GM10248 (cell line): Measurements from ENCODE around the gene SNX25.
"Not testable (repeated sequence)": the region's sequence is repeated elsewhere in the genome, so short reads cannot be mapped to it uniquely, and the experiment has no call there.

ENCODE experiments used
- CTCF ChIA-PET: fragments of 300-600 bp; sonication (Branson Sonifier 250); formaldehyde crosslinking; extraction: SDS; loops from one replicate; lab custom pipeline; 2021; ENCODE audit warnings: antibody characterized with exemption; lab: Yijun Ruan, JAX
- POLR2A ChIA-PET: fragments of 350-650 bp; sonication (Branson Sonifier 250); formaldehyde crosslinking; extraction: SDS; loops from one replicate; lab custom pipeline; 2020; ENCODE audit warnings: antibody characterized with exemption; lab: Yijun Ruan, JAX
- DNase-seq: peaks from one replicate; pipeline ENCODE4 v3.0.0; 2012; ENCODE audit errors: extremely low spot score
- TF ChIP-seq, protein P1 (sequence below): IDR thresholded peaks from 2 replicates; pipeline ENCODE4 v1.5.1; 2012; ENCODE audit warnings: mild to moderate bottlenecking, low read depth; ENCODE audit errors: extremely low read depth, missing control alignments, control extremely low read depth

The SNX25 gene

DNA sequence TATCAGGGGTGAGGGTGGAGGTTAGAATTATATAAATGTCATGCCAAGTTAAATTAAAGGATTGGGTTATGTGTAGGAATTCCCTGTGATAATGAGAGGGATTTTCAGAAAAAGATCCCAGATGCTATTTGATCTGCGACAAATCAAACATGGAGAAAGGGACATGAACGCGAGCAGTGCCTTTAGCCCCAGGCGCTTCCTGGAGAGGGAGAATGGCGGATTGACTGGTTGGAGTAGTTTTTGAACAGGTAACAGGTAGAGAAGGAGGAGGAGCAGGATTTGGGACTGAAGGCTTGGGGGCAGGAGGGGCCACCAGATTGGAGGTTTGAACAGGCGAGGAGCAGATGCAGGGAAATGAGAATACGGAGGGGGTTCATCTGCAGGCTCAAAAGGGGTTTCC, 119.2 kb downstream of the SNX25 start:
- TF ChIP-seq, protein P1, sequence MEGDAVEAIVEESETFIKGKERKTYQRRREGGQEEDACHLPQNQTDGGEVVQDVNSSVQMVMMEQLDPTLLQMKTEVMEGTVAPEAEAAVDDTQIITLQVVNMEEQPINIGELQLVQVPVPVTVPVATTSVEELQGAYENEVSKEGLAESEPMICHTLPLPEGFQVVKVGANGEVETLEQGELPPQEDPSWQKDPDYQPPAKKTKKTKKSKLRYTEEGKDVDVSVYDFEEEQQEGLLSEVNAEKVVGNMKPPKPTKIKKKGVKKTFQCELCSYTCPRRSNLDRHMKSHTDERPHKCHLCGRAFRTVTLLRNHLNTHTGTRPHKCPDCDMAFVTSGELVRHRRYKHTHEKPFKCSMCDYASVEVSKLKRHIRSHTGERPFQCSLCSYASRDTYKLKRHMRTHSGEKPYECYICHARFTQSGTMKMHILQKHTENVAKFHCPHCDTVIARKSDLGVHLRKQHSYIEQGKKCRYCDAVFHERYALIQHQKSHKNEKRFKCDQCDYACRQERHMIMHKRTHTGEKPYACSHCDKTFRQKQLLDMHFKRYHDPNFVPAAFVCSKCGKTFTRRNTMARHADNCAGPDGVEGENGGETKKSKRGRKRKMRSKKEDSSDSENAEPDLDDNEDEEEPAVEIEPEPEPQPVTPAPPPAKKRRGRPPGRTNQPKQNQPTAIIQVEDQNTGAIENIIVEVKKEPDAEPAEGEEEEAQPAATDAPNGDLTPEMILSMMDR: no peak
- ChIA-PET POLR2A (no interaction called here), CTCF (interaction anchor here (6.8 kb wide), 1 partner anchor 18 kb away, joined by 31 read pairs; no protein-coding TSS in a partner anchor)
- no peak for DNase-seq

DNA sequence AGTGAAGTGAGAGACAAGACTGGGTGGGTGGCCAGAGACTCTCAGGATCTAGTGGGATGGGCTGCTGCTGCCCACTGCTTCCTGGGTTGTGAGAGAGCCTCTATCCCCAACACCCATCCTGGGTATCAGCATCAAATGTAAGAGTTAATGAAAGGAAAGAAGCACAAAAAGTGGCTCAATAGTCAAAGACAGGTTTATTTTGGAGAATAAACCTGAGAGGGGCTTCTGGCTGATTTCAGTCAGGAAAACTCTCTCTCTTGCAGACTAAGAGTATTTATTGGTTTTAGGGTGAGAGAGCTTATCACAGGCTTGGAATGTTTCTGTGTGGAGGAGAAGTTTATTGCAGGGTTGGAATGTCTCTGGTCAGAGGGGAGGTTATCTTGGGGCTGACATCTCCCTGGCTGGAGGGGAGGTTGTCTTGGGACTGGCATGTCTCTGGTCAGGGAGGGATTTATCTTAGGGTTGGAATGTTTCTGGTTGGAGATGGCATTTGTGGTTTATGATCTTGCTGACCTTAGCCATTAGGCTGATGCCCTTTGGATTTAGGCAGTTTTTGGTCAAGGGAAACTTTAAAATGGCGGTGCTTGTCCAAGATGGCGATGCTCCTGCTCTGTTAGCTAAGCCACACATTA, 120.6 kb downstream of the SNX25 start:
- CTCF ChIA-PET: interaction anchor here (6.8 kb wide), 1 partner anchor 20 kb away, joined by 31 read pairs; no protein-coding TSS in a partner anchor
- POLR2A ChIA-PET, DNase-seq: not testable (repeated sequence)

DNA sequence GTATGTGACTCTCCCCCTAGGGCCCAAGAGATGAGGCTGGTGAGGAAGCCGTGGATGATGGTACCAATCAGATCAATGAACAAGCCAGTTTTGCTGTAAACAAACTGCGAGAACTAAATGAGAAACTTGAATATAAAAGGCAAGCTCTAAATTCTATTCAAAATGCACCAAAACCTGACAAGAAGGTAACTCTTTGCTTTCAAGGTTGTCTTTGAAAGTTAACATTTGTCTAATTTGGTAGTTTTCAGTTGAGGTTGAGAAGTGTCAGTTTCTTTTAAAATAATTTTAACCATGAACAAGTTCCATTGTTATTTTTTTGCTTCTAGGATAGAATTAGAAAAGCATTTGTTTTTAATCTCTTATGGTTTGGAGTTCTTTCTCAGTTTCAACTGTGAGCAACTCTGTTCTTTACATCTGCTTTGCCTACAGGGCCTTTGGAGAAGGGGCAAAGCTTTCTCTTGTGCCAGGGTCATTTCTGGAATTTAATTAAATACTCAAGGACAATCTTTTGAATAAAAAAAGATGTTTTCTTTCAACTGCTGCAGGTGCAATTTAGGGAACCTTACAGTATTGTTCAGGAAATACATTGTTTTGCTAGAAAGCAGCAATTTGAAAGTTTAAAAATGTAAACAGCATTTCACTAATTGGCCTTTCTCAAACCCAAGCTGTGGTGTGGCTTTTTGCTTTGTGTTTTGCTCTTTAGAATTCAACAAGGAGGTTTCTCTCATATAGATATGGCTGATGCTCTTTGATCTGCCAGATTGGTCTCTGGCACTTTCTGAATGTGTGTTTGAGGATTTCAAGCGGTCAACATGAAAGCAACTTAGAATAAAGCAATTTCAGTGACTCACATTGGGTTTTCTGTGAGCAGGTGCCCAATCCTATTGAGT, 123.4 kb downstream of the SNX25 start:
- TF ChIP-seq, protein P1: no peak
- POLR2A ChIA-PET: interaction anchor here (0.9 kb wide), 1 partner anchor 64 kb away, joined by 3 read pairs; the partner anchor contains the start of gene ANKRD37
- CTCF ChIA-PET: interaction anchor here (0.9 to 6.8 kb wide), 3 partner anchors 8 to 23 kb away, joined by 3 to 31 read pairs (median 3); no protein-coding TSS in a partner anchor
- DNase-seq: no peak

DNA sequence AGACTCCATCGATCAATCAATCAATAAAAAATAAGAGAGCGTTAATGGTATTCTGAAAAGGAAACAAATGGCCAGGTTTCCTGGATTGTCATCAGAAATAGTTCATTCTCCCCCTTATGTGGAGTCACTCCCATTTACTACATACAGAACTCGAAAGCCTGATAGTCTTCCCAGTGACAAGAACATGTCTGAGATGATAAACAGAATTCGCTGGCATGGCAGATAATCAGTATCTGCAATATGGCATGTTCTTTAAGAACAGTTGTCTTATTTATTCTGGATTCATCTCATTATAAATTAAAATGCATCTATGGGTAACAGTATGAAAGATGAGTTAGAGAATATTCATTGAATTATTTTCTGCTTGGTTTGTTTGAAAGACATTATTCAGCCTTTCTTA, 124.9 kb downstream of the SNX25 start:
- CTCF ChIA-PET: interaction anchor here (1.2 to 1.7 kb wide), 2 partner anchors 13 to 28 kb away, joined by 4 read pairs; no protein-coding TSS in a partner anchor
- POLR2A ChIA-PET: no interaction called here

DNA sequence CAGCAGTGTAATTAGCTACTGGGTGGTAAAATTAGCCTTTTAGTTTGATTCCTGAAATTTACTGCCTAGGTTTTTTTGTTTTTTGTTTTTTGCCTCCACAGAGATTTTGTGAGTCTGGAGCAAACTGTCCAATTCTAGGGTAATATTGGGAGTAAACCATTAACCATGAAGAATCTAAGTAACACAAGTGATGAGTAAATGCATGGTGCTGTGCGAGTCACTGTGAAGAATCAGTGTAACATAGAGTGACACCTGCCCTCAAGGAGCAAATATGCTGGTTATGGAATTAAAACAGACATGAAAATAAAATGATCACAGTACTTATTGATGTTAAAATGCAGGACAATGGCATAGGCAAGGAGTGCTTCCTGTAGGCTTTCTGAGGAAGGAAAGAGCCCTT, 126.2 kb downstream of the SNX25 start:
- ChIA-PET CTCF (interaction anchor here (0.9 to 1.7 kb wide), 3 partner anchors 15 to 26 kb away, joined by 3 read pairs; no protein-coding TSS in a partner anchor), POLR2A (no interaction called here)
- no peak for DNase-seq
- TF ChIP-seq, protein P1: no peak

More for the DNA sequence above, 124.9 kb downstream of the SNX25 start:
- no peak for DNase-seq
- TF ChIP-seq, protein P1: no peak

DNA sequence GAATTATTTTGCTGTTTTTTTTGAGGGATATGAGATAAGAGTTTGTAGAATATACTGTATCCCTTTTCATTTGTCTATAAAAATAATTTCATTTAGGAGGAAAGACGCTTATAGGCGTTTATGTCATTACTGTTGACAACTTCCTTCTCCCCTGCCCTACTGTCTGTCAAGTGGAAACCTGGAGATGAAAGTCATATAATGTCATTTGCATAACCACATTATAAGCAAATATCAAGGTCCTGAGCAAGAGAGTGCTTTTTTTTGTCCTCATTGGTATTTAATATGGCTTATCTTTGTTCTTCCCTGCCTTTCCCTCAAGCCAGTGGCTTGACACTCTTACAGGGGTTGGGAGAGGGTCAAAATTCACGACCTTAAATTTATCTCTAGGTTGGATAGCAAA, 130.5 kb downstream of the SNX25 start:
- CTCF ChIA-PET: no interaction called here

More for the DNA sequence above, 130.5 kb downstream of the SNX25 start:
- no peak for DNase-seq
- POLR2A ChIA-PET: no interaction called here
- TF ChIP-seq, protein P1: no peak
